Measurements from ENCODE around the gene OR10A3. TPM values are rescaled to one million over a fixed set of nuclear protein-coding genes. Genes with fewer than 3 reads are reported as not detected.

The OR10A3 gene
- total and polyA plus RNA-seq, 2 experiments from 2014 or later, result not detected

DNA sequence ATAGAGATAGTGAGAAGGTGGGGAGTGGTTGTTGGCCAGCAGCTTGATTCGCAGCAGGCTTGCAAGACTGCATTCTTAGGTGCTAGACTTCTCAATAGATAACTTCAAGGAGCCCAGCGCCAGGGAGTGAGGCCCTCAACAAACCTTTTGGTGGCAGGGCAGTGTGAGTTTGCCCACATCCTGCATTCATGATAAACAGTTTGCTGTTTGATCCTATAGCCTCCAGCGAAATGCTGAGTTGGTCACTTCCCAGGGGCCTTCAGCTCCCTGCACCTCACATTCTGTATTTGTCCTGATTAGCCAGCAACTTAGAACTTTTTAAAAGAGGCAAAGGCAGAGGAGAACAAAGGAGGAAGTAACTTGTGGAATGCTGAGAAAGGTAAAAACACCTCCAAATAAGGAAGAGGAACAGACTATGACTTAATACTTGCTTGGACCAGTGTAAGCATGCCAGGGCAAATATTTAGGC, 35.5 kb downstream of the OR10A3 start:
- Histone ChIP-seq H3K27ac (no peak overlapping the region), H3K36me3 (no peaks in the 10 kb centered on the region), H3K27me3 (no peaks in the 10 kb centered on the region), H3K4me1 (ENCODE audit: low read depth) (no peaks in the 10 kb centered on the region), H3K4me3 (no peak overlapping the region), H3K9me3 (ENCODE audit: low read depth) (no peaks in the 10 kb centered on the region)
- no peak for DNase-seq (ENCODE audit: low read depth in 1 of 2, low spot score in 1 of 2)
- no peak for TF ChIP-seq CTCF (IDR thresholded peaks at IDR 0.05; ENCODE audit: low read depth, low read length)

GRCh38 chr11:7905549-7905948, 36.0 kb downstream of the OR10A3 start:
- Histone ChIP-seq H3K27me3 (no peaks in the 10 kb centered on the region), H3K27ac (no peak overlapping the region), H3K36me3 (no peaks in the 10 kb centered on the region), H3K9me3 (ENCODE audit: low read depth) (no peaks in the 10 kb centered on the region), H3K4me1 (ENCODE audit: low read depth) (no peaks in the 10 kb centered on the region), H3K4me3 (no peak overlapping the region)
- no peak for DNase-seq (ENCODE audit: low read depth in 1 of 2, low spot score in 1 of 2)
- TF ChIP-seq CTCF (IDR thresholded peaks at IDR 0.05; ENCODE audit: low read depth, low read length), result no peak

DNA sequence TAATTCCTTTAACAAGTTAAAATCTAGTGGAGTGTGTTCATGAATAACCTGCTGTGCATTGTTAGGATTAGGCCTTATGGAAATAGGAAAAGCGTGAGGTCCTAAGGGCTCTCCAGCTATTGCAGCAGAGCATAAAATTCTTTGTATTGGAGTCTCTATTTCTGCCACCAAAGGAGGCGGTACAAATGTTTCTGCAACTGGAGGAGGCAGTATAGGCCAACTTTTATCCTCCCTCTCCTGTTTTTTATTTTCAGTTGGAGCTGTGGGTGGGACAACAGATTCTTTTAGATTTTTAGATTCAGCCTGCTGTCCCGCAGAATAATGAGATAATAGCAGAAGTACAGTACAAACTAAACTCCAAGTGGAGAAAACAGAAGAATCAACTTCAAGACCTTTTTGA, 36.6 kb downstream of the OR10A3 start:
- TF ChIP-seq CTCF (IDR thresholded peaks at IDR 0.05; ENCODE audit: low read depth, low read length), result no peak
- no peak overlapping the region for H3K4me3 ChIP-seq
- H3K36me3 ChIP-seq, result no peaks in the 10 kb centered on the region
- no peak overlapping the region for H3K27ac ChIP-seq
- H3K27me3 ChIP-seq, result no peaks in the 10 kb centered on the region
- H3K4me1 ChIP-seq (ENCODE audit: low read depth), result no peaks in the 10 kb centered on the region
- no peaks in the 10 kb centered on the region for H3K9me3 ChIP-seq (ENCODE audit: low read depth)
- no peak for DNase-seq (ENCODE audit: low read depth in 1 of 2, low spot score in 1 of 2)

GRCh38 chr11:7903940-7904339, 37.6 kb downstream of the OR10A3 start:
- Histone ChIP-seq H3K4me1 (ENCODE audit: low read depth) (no peaks in the 10 kb centered on the region), H3K36me3 (no peaks in the 10 kb centered on the region), H3K27ac (no peak overlapping the region), H3K9me3 (ENCODE audit: low read depth) (no peaks in the 10 kb centered on the region), H3K27me3 (no peaks in the 10 kb centered on the region), H3K4me3 (no peak overlapping the region)
- DNase-seq (ENCODE audit: low read depth in 1 of 2, low spot score in 1 of 2), result no peak
- no peak for TF ChIP-seq CTCF (IDR thresholded peaks at IDR 0.05; ENCODE audit: low read depth, low read length)

GRCh38 chr11:7901319-7901854, 40.1 kb downstream of the OR10A3 start:
- H3K27ac ChIP-seq, result no peak overlapping the region
- no peaks in the 10 kb centered on the region for H3K36me3 ChIP-seq
- no peak overlapping the region for H3K4me3 ChIP-seq
- TF ChIP-seq CTCF (IDR thresholded peaks at IDR 0.05; ENCODE audit: low read depth, low read length), result no peak
- no peaks in the 10 kb centered on the region for H3K27me3 ChIP-seq
- H3K9me3 ChIP-seq (ENCODE audit: low read depth), result no peaks in the 10 kb centered on the region
- no peaks in the 10 kb centered on the region for H3K4me1 ChIP-seq (ENCODE audit: low read depth)
- no peak for DNase-seq (ENCODE audit: low read depth in 1 of 2, low spot score in 1 of 2)
